HUES64 (cell line): ENCODE data around the gene TBX4.

Experiments
- H3K27ac ChIP-seq: 2 replicates; pipeline ENCODE4 v1.7.0; 2013; ENCODE audit warnings: low read depth, low read length, inconsistent platforms
- H3K27me3 ChIP-seq: 2 replicates; pipeline ENCODE4 v1.6.1; 2013; ENCODE audit warnings: mild to moderate bottlenecking, low read length; ENCODE audit not compliant: insufficient read depth
- H3K36me3 ChIP-seq: 2 replicates; pipeline ENCODE4 v1.6.1; 2013; ENCODE audit warnings: mild to moderate bottlenecking, low read length; ENCODE audit not compliant: insufficient read depth
- H3K4me1 ChIP-seq: 2 replicates; pipeline ENCODE4 v1.6.1; 2013; ENCODE audit warnings: mild to moderate bottlenecking, low read length, moderate library complexity; ENCODE audit not compliant: insufficient read depth
- H3K4me3 ChIP-seq: 2 replicates; pipeline ENCODE4 v1.5.1; 2013; ENCODE audit warnings: mild to moderate bottlenecking, low read length, moderate library complexity
- H3K9ac ChIP-seq: 2 replicates; pipeline ENCODE4 v1.6.1; 2013; ENCODE audit warnings: mild to moderate bottlenecking, low read depth, low read length
- H3K9me3 ChIP-seq: 2 replicates; pipeline ENCODE4 v1.6.1; 2013; ENCODE audit warnings: low read depth, low read length; ENCODE audit not compliant: insufficient read depth
- WGBS: fragments of 150-250, 120-280 bp; methylation state at CpG from one replicate; pipeline ENCODE4 v1.1.7; 2013; ENCODE audit warnings: missing lambda C conversion rate; 5-methylcytosine and 5-hydroxymethylcytosine counted together

TBX4 gene

DNA sequence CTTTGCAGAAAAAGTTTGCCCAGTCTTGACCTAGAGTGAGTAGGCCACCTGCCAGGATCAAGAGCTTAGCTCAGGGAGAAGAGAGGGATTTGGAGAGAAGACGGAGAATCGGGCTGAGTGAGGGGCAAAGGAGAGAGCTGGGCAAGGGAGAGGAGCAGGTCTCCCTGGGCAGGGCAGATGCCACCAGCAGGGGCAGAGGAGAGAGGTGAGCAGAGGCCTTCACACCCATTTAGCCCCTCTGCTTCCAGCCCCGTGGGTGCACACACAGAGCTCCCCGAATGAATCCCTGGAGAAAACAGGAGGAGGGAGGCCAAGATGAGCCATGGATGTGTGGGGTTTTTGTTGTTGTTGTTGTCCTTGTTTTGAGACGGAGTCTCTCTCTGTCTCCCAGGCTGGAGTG lies 29.2 kb downstream of the TBX4 start:
- Histone ChIP-seq H3K27ac (no peak overlapping the region), H3K9me3 (no peaks in the 10 kb centered on the region), H3K9ac (no peak overlapping the region), H3K4me3 (no peak overlapping the region), H3K36me3 (no peaks in the 10 kb centered on the region), H3K4me1 (peaks cover 6% of the 10 kb centered on the region), H3K27me3 (no peaks in the 10 kb centered on the region)
- WGBS = 88% methylated on average over 5 of the region's 5 CpGs

DNA sequence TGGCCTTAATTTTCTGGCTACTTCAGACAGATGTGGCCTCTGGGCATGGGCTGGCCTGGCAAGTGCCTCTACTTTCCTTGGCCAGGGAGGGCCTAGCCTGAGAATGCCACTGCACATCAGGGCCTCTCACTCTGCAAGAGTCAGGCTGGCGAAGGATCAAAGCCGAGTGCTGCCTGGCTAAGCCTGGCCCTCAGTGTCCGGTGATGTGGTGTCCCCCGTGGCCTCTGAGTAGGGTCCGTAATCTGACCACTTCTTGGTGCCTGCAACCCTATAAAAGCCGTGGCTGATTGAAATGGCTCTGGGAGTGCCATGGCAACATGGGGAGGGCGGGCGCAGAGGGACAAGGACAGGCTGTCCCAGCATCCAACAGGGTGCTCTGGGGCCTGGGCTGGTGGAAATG lies 30.2 kb downstream of the TBX4 start:
- H3K4me3 ChIP-seq = no peak overlapping the region
- no peaks in the 10 kb centered on the region for H3K27me3 ChIP-seq
- peaks cover 9% of the 10 kb centered on the region; the same call in 1 of the 2 replicates for H3K4me1 ChIP-seq
- no peak overlapping the region for H3K27ac ChIP-seq
- H3K9ac ChIP-seq = no peak overlapping the region
- 94% methylated on average over 8 of the region's 8 CpGs for WGBS
- no peaks in the 10 kb centered on the region for H3K9me3 ChIP-seq
- no peaks in the 10 kb centered on the region for H3K36me3 ChIP-seq

DNA sequence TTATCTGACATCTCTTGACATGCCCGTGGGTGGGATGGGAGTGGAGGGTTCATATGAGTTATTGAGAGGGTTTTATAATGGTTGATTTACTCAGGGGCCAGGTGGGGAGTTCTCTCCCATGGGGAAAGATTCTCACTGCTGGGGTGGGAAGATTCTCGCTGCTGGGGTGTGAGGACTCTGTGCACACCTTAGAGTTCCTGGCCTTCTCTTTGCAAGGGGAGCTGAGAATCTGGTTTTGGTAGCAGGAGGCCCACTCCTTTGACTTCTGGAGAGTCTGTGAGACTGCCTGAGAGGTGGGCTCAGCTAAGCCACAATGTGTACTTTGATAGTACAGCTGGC lies 31.5 kb downstream of the TBX4 start:
- H3K4me3 ChIP-seq = no peak overlapping the region
- no peak overlapping the region for H3K27ac ChIP-seq
- H3K36me3 ChIP-seq = no peaks in the 10 kb centered on the region
- no peaks in the 10 kb centered on the region for H3K9me3 ChIP-seq
- H3K4me1 ChIP-seq = peaks cover 9% of the 10 kb centered on the region; the same call in 1 of the 2 replicates
- H3K9ac ChIP-seq = no peak overlapping the region
- no peaks in the 10 kb centered on the region for H3K27me3 ChIP-seq
- 83% methylated on average over 2 of the region's 2 CpGs for WGBS

DNA sequence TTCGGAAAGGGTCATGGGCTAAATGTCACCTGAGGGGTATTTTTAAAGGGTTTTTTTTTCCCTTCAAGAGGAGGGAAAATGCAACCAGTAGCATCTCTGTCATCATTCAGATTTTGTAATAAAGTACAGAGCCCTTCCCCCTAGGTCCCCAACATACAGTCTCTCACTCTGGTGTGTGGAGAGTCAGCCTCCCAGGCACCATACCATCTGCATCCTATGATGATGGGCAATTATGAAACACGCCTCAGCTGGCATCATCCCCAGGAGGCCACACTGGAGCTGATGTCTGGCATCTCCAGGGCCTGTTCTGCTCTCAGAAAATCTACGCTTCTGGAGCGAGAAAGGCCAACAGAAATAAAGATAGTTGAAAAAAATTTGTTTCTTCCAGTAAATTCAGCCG lies 32.0 kb downstream of the TBX4 start:
- Histone ChIP-seq H3K27ac (no peak overlapping the region), H3K4me3 (no peak overlapping the region), H3K27me3 (no peaks in the 10 kb centered on the region), H3K9me3 (no peaks in the 10 kb centered on the region), H3K9ac (no peak overlapping the region), H3K36me3 (no peaks in the 10 kb centered on the region), H3K4me1 (peaks cover 9% of the 10 kb centered on the region; the same call in 1 of the 2 replicates)
- 95% methylated on average over 5 of the region's 5 CpGs for WGBS

DNA sequence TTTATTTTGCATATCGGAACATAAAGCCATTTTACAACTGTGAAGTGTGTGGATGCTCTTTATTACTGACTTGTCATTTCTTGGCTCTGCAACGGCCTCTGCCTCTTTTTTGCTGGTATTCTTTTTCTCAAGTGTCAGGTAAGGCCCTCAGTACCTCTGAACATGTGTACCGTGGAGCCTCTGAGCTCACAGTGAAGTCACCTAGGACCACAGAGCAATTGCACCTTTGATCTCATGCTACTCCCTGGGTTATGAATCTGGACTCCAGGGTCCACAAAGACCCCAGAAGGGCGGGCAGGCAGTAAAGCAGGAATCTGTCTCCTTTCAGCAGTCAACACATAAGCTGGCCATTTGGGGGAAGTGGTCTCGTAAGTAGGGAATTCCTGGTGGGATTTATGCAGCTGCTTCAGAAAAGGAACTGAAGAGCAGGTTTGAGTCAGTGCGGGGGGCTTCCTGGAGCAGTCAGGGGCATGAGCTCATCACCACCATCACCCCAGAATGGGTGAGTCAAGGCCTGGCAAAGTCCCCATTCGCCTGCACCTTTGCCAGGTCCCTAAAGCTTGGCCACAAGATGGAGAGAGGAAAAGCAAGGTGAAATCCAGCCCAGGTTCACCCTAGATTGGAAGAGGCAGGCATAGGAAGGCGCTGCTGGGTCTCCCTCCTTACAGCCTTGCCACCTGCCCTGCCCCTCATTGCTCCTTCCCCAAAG lies 33.0 kb downstream of the TBX4 start:
- no peaks in the 10 kb centered on the region; the same call in 1 of the 2 replicates for H3K27me3 ChIP-seq
- no peaks in the 10 kb centered on the region for H3K9me3 ChIP-seq
- no peak overlapping the region for H3K27ac ChIP-seq
- peaks cover 9% of the 10 kb centered on the region; the same call in 1 of the 2 replicates for H3K4me1 ChIP-seq
- no peaks in the 10 kb centered on the region for H3K36me3 ChIP-seq
- 95% methylated on average over 8 of the region's 8 CpGs for WGBS
- H3K4me3 ChIP-seq = no peak overlapping the region
- H3K9ac ChIP-seq = no peak overlapping the region

DNA sequence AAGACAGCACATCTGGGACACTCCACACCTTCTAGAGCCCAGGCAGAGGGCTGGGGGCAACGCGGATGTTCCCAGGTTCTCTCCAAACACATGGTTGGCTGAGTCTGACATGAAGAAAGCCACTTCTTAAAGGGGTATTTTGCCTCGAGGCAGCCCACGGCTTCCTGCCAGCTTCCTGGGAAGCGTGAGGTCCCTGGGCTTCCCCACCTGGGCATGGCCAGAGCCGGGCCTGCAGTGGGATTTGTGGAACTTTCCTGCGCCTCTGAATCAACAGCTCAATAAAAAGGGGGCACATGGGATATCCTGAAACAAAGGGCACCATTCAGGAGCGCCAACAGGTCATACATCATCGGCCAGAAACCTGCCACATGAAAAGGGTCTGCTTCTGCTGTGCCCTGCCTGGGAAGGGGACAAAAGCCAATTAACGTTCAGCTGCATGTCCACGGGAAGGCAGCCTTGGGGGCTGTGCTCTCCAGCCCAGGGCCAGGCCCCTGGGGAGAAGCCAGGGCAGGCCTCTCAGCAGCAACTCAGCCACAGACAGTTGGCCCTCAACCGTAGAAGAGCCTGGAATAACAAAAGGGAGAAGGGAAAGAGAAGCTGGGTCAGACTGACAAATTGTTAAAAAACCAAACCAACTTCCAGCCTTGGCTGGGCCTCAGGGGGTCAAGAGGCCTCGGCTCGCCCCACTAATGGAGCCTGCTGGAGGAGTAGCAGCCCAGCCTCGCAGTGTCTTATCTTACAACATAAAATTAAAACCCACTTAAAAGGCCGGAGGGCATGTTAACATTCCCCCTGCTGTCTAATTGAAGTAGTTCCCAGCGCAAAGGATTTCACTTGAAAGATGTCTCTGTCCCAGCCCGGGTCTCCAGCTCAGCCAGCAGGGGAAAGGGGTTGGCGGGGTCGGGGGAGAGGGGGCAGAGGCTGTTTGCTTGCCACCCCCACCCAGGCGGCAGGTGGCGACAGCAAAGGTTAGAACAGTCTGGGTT lies 34.2 kb downstream of the TBX4 start:
- no peak overlapping the region for H3K9ac ChIP-seq
- H3K36me3 ChIP-seq = no peaks in the 10 kb centered on the region
- no peak overlapping the region for H3K4me3 ChIP-seq
- no peaks in the 10 kb centered on the region; the same call in 1 of the 2 replicates for H3K27me3 ChIP-seq
- H3K9me3 ChIP-seq = no peaks in the 10 kb centered on the region
- whole genome bisulfite sequencing = 57% methylated on average over 21 of the region's 22 CpGs
- peaks cover 9% of the 10 kb centered on the region; the same call in 1 of the 2 replicates for H3K4me1 ChIP-seq
- H3K27ac ChIP-seq = no peak overlapping the region

DNA sequence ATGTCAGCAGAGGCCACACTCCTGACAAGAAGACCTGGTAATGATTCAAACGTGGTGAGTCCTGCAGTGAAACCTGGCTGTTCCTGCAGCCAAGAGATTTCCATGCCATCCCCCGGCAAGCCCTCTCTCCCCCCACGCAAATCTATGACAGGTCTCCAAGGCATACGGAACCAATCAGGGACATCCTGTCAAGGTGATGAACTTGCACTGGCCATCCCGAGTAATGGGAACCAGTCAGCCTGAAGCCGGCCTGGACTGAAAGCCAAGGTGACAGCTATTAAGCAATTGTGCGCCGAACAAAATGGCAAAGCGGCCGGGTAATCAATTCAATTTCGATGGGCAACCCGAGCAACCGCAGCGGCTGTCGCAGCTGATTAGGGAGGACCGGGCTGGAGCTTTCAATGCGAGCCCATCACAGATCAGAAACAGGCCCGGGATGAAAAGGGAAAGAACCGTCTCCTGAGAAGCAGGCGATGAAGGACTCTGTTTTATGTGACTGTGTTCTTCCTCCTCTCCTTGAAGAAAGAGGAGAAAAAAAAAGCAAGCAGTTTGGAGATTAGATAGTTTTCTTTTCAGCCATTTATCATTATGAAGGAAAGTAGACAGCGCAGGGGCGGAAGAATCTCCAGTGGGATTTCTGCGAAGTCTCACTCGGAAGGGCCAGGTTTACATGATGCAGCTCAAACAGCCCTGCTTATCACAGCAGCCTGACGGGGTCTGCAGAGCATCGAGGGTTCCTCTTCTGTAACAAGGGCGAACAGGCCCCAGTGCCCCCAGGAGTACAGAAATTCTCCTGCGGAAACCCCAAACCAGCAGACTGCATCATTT lies 35.2 kb downstream of the TBX4 start:
- H3K27me3 ChIP-seq = no peaks in the 10 kb centered on the region; the same call in 1 of the 2 replicates
- no peak overlapping the region for H3K4me3 ChIP-seq
- 84% methylated on average over 28 of the region's 28 CpGs for WGBS
- no peak overlapping the region for H3K9ac ChIP-seq
- peaks cover 9% of the 10 kb centered on the region; the same call in 1 of the 2 replicates for H3K4me1 ChIP-seq
- no peak overlapping the region for H3K27ac ChIP-seq
- no peaks in the 10 kb centered on the region for H3K36me3 ChIP-seq
- no peaks in the 10 kb centered on the region for H3K9me3 ChIP-seq

DNA sequence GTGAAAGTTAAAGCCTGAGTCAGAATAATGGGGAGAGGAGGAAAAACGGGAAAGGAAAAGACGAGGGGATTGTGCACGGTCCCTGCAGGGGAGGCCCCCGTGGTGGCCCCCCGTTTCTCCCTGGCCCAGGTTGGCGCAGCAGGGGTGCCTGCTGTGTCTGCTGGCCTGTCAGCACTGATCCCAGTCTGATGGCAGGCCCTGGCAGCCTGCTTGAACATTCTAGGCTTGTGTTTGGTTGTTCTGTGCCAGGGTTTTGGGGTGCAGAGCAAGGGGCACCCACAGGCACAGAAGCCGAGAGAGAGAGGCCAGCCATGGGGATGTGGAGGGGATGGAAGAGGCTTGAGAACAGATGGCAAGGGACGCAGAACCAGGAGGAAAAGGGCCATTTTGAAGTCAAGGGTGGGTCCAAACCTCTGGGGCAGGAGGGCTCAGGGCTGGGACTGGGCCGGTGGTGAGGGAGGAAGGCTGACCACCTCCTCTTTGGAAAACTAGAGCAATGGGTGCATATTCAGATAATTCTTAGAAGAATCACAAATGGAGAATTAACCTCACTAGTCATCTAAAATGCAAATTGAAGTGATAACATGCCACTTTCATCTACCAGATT lies 35.9 kb downstream of the TBX4 start:
- no peak overlapping the region for H3K4me3 ChIP-seq
- H3K4me1 ChIP-seq = peaks cover 9% of the 10 kb centered on the region; the same call in 1 of the 2 replicates
- no peaks in the 10 kb centered on the region; the same call in 1 of the 2 replicates for H3K27me3 ChIP-seq
- no peaks in the 10 kb centered on the region for H3K36me3 ChIP-seq
- H3K9me3 ChIP-seq = no peaks in the 10 kb centered on the region
- H3K9ac ChIP-seq = no peak overlapping the region
- no peak overlapping the region for H3K27ac ChIP-seq
- WGBS = 84% methylated on average over 9 of the region's 9 CpGs

DNA sequence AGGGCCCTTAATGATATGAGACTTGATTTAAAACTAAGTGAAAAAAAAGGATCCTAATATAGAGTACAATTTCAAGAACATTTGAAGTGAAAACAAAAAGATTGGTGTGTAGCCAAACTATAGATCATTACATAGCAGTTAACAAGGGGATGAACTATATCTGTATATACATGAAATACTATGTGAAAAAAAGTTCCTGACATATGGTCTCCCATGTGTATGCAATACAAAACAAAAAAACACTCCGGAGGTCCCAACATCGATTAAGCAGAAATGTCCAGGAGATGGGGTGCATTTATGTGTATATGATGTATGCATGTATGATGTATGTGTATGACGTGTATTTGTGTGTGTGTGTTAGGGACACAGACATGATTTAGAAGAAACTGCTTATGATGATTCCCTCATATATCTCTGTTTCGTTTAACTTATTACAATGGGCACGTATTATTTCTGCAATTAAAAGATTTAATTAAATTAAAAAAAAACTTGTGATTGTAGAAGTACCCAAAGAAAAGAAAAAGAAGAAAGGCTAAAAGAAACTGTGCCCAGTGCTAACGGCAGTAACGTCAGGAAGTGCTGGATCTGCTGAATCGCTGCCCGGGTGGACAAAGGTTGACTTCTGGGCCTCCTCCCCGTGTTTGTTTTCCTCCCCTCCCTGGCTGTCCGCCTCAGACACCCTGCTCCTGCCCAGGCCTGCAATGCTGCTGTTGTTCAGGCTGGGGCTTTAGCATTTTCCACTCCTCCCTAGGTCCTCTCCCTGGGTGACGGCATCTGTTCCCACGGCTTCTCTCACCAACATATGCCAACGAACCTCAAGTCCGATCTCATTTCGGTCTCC lies 36.9 kb downstream of the TBX4 start:
- 85% methylated on average over 14 of the region's 16 CpGs for WGBS
- Histone ChIP-seq H3K4me3 (no peak overlapping the region), H3K27me3 (no peaks in the 10 kb centered on the region; the same call in 1 of the 2 replicates), H3K36me3 (no peaks in the 10 kb centered on the region), H3K9ac (no peak overlapping the region), H3K4me1 (peaks cover 9% of the 10 kb centered on the region; the same call in 1 of the 2 replicates), H3K9me3 (no peaks in the 10 kb centered on the region), H3K27ac (no peak overlapping the region)
